ENCODE results near the gene TMEM236.

GRCh38 chr10:17747883-17748550, 4.0 kb upstream of the TMEM236 start:
- TF ChIP-seq CTCF (IDR thresholded peaks at IDR 0.05) (no peak), EP300 (IDR thresholded peaks at IDR 0.05) (no peak), POLR2A (IDR thresholded peaks at IDR 0.05) (no peak)
